SU-DHL-6 (cell line): ENCODE data around the gene RRP15.

Experiments
- EZH2phosphoT487 ChIP-seq: fragments of 200-600 bp; sonication (generic), shearing (Covaris generic); conservative IDR thresholded peaks from 2 replicates; pipeline ENCODE4 v1.6.1; 2018; ENCODE audit warnings: mild to moderate bottlenecking, antibody characterized with exemption, low read length, moderate library complexity, mixed read lengths
- TF ChIP-seq, protein P1 (sequence below): fragments of 200-600 bp; sonication (generic); IDR thresholded peaks from one replicate; pipeline ENCODE4 v1.5.1; 2017; ENCODE audit warnings: antibody characterized with exemption, mild to moderate bottlenecking, low read length, moderate library complexity; ENCODE audit not compliant: insufficient read depth, poor library complexity, severe bottlenecking

GRCh38 chr1:218364028-218364710, 79.1 kb downstream of the RRP15 start:
- no peak for TF ChIP-seq EZH2phosphoT487
- TF ChIP-seq, protein P1, sequence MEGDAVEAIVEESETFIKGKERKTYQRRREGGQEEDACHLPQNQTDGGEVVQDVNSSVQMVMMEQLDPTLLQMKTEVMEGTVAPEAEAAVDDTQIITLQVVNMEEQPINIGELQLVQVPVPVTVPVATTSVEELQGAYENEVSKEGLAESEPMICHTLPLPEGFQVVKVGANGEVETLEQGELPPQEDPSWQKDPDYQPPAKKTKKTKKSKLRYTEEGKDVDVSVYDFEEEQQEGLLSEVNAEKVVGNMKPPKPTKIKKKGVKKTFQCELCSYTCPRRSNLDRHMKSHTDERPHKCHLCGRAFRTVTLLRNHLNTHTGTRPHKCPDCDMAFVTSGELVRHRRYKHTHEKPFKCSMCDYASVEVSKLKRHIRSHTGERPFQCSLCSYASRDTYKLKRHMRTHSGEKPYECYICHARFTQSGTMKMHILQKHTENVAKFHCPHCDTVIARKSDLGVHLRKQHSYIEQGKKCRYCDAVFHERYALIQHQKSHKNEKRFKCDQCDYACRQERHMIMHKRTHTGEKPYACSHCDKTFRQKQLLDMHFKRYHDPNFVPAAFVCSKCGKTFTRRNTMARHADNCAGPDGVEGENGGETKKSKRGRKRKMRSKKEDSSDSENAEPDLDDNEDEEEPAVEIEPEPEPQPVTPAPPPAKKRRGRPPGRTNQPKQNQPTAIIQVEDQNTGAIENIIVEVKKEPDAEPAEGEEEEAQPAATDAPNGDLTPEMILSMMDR = no peak
